ENCODE data around the gene MAP1B.
A peak's percentile ranks its signal among the peaks of the same experiment; 100 is the strongest.

GRCh38 chr5:72140711-72141110 is 33.4 kb downstream of the MAP1B start:
- TF ChIP-seq POLR2A (IDR thresholded peaks at IDR 0.05; ENCODE audit: low read length) (no peak), ZFP36 (IDR thresholded peaks at IDR 0.05; ENCODE audit: borderline replicate concordance, partially characterized antibody) (no peak), CTCF (IDR thresholded peaks at IDR 0.05) (no peak), HES2 (IDR thresholded peaks at IDR 0.05) (no peak), NR3C1 (IDR thresholded peaks at IDR 0.05) (no peak), REST (IDR thresholded peaks at IDR 0.05) (no peak), EP300 (IDR thresholded peaks at IDR 0.05) (no peak), RFX5 (IDR thresholded peaks at IDR 0.05) (no peak), CHD2 (IDR thresholded peaks at IDR 0.05; ENCODE audit: low read length, partially characterized antibody) (no peak), PBX3 (IDR thresholded peaks at IDR 0.05) (no peak), JUN (IDR thresholded peaks at IDR 0.05) (0 out of 5 replicates have a peak, but pooled peaks of 1 of the 2 experiments have one; percentile 12)
